Measurements from ENCODE around the gene NUMBL. TPM values are rescaled to one million over a fixed set of nuclear protein-coding genes. Genes with fewer than 3 reads are reported as not detected.

The NUMBL gene
- total RNA-seq, 1 experiment from 2014 or later = 18.4 TPM

GRCh38 chr19:40671404-40671803 lies 19.0 kb downstream of the NUMBL start:
- no peak overlapping the region for H3K27ac Mint-ChIP-seq (ENCODE audit: low read depth, unreplicated experiment)
- TF ChIP-seq, protein P1, sequence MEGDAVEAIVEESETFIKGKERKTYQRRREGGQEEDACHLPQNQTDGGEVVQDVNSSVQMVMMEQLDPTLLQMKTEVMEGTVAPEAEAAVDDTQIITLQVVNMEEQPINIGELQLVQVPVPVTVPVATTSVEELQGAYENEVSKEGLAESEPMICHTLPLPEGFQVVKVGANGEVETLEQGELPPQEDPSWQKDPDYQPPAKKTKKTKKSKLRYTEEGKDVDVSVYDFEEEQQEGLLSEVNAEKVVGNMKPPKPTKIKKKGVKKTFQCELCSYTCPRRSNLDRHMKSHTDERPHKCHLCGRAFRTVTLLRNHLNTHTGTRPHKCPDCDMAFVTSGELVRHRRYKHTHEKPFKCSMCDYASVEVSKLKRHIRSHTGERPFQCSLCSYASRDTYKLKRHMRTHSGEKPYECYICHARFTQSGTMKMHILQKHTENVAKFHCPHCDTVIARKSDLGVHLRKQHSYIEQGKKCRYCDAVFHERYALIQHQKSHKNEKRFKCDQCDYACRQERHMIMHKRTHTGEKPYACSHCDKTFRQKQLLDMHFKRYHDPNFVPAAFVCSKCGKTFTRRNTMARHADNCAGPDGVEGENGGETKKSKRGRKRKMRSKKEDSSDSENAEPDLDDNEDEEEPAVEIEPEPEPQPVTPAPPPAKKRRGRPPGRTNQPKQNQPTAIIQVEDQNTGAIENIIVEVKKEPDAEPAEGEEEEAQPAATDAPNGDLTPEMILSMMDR (IDR thresholded peaks at IDR 0.05; ENCODE audit: unreplicated experiment) = no peak

GRCh38 chr19:40668991-40669614 lies 21.3 kb downstream of the NUMBL start:
- intact Hi-C loops (cut with micrococcal nuclease) = loop anchor here (5.0 to 10.0 kb wide), 2 partner anchors 306 to 593 kb away; partner anchors contain the start of gene HNRNPUL1
- H3K27ac Mint-ChIP-seq (ENCODE audit: low read depth, unreplicated experiment) = no peak overlapping the region
- H3K4me1 Mint-ChIP-seq (ENCODE audit: insufficient read depth, unreplicated experiment) = peaks cover 7% of the 10 kb centered on the region
- peaks cover 23% of the 10 kb centered on the region for H3K36me3 Mint-ChIP-seq (ENCODE audit: insufficient read depth, unreplicated experiment)
- TF ChIP-seq, protein P1 (IDR thresholded peaks at IDR 0.05; ENCODE audit: unreplicated experiment) = no peak
- H3K9me3 Mint-ChIP-seq (ENCODE audit: unreplicated experiment) = no peaks in the 10 kb centered on the region
- no TSS peak for BruUV-seq (replicated peaks)
- no peak overlapping the region for H3K4me3 Mint-ChIP-seq (ENCODE audit: unreplicated experiment)
- no peak for DNase-seq (ENCODE audit: unreplicated experiment)
- CTCF ChIA-PET = no interaction called here
- H3K27me3 Mint-ChIP-seq (ENCODE audit: insufficient read depth, unreplicated experiment) = no peaks in the 10 kb centered on the region
- POLR2A ChIA-PET = interaction anchor here (0.7 kb wide), 1 partner anchor 71 kb away, joined by 3 read pairs; no protein-coding TSS in a partner anchor

More at GRCh38 chr19:40671404-40671803, 19.0 kb downstream of the NUMBL start:
- BruUV-seq (replicated peaks) = no TSS peak
- Mint-ChIP-seq H3K4me1 (ENCODE audit: insufficient read depth, unreplicated experiment) (peaks cover 7% of the 10 kb centered on the region), H3K9me3 (ENCODE audit: unreplicated experiment) (no peaks in the 10 kb centered on the region), H3K36me3 (ENCODE audit: insufficient read depth, unreplicated experiment) (peaks cover 35% of the 10 kb centered on the region), H3K27me3 (ENCODE audit: insufficient read depth, unreplicated experiment) (no peaks in the 10 kb centered on the region), H3K4me3 (ENCODE audit: unreplicated experiment) (no peak overlapping the region)
- ChIA-PET CTCF (no interaction called here), POLR2A (no interaction called here)
- DNase-seq (ENCODE audit: unreplicated experiment) = no peak
- intact Hi-C loops (cut with micrococcal nuclease) = no loop called here

DNA sequence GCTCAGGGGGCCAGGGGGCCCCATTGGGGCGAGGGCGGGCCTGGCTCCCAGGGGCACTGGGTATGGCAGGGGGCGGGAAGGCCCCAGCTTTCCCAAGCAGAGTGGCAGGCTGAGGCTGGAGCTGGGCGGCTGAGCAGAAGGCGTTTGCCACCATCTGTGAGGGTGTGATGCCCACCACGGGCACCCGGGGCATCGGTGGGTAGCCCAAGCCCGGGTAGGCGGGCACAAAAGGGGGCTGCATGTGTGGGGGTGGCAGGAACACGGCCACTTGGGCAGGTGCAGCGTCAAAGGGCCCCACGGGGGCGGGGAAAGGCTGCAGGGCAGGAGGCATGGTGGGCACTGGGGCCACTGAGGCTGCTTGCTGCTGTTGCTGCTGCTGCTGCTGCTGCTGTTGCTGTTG lies 22.8 kb downstream of the NUMBL start:
- POLR2A ChIA-PET = interaction anchor here (1.4 kb wide), 1 partner anchor 49 kb away, joined by 5 read pairs; the partner anchor contains the start of genes COQ8B and ITPKC
- H3K9me3 Mint-ChIP-seq (ENCODE audit: unreplicated experiment) = no peaks in the 10 kb centered on the region
- peaks cover 14% of the 10 kb centered on the region for H3K4me1 Mint-ChIP-seq (ENCODE audit: insufficient read depth, unreplicated experiment)
- H3K27me3 Mint-ChIP-seq (ENCODE audit: insufficient read depth, unreplicated experiment) = no peaks in the 10 kb centered on the region
- peaks cover 23% of the 10 kb centered on the region for H3K36me3 Mint-ChIP-seq (ENCODE audit: insufficient read depth, unreplicated experiment)
- CTCF ChIA-PET = interaction anchor here (0.6 kb wide), 1 partner anchor 33 kb away, joined by 3 read pairs; no protein-coding TSS in a partner anchor
- no peak overlapping the region for H3K27ac Mint-ChIP-seq (ENCODE audit: low read depth, unreplicated experiment)
- H3K4me3 Mint-ChIP-seq (ENCODE audit: unreplicated experiment) = no peak overlapping the region
- no peak for DNase-seq (ENCODE audit: unreplicated experiment)
- no TSS peak for BruUV-seq (replicated peaks)
- intact Hi-C loops (cut with micrococcal nuclease) = loop anchor here (5.0 to 10.0 kb wide), 2 partner anchors 307 to 595 kb away; partner anchors contain the start of gene HNRNPUL1
- TF ChIP-seq, protein P1 (IDR thresholded peaks at IDR 0.05; ENCODE audit: unreplicated experiment) = no peak

GRCh38 chr19:40666803-40667438 lies 23.5 kb downstream of the NUMBL start:
- peaks cover 23% of the 10 kb centered on the region for H3K36me3 Mint-ChIP-seq (ENCODE audit: insufficient read depth, unreplicated experiment)
- no TSS peak for BruUV-seq (replicated peaks)
- CTCF ChIA-PET = interaction anchor here (0.7 kb wide), 2 partner anchors 38 to 554 kb away, joined by 3 to 4 read pairs; no protein-coding TSS in a partner anchor
- intact Hi-C loops (cut with micrococcal nuclease) = loop anchor here (1.0 to 10.0 kb wide), 3 partner anchors 48 to 595 kb away; partner anchors contain the start of gene HNRNPUL1
- H3K27ac Mint-ChIP-seq (ENCODE audit: low read depth, unreplicated experiment) = no peak overlapping the region
- DNase-seq (ENCODE audit: unreplicated experiment) = no peak
- H3K9me3 Mint-ChIP-seq (ENCODE audit: unreplicated experiment) = no peaks in the 10 kb centered on the region
- TF ChIP-seq, protein P1 (IDR thresholded peaks at IDR 0.05; ENCODE audit: unreplicated experiment) = no peak
- POLR2A ChIA-PET = no interaction called here
- H3K4me1 Mint-ChIP-seq (ENCODE audit: insufficient read depth, unreplicated experiment) = peaks cover 14% of the 10 kb centered on the region
- H3K27me3 Mint-ChIP-seq (ENCODE audit: insufficient read depth, unreplicated experiment) = no peaks in the 10 kb centered on the region
- H3K4me3 Mint-ChIP-seq (ENCODE audit: unreplicated experiment) = no peak overlapping the region
